GM12873 (cell line): ENCODE data around the gene FCN3.
A peak's percentile ranks its signal among the peaks of the same experiment; 100 is the strongest.

ENCODE experiments used
- TF ChIP-seq, protein P1 (sequence below): IDR thresholded peaks from 2 replicates; pipeline ENCODE4 v1.5.1; 2012; ENCODE audit warnings: low read depth, mild to moderate bottlenecking, moderate library complexity, low read length, control low read depth; ENCODE audit not compliant: insufficient read depth; ENCODE audit errors: missing control alignments

The FCN3 gene

DNA sequence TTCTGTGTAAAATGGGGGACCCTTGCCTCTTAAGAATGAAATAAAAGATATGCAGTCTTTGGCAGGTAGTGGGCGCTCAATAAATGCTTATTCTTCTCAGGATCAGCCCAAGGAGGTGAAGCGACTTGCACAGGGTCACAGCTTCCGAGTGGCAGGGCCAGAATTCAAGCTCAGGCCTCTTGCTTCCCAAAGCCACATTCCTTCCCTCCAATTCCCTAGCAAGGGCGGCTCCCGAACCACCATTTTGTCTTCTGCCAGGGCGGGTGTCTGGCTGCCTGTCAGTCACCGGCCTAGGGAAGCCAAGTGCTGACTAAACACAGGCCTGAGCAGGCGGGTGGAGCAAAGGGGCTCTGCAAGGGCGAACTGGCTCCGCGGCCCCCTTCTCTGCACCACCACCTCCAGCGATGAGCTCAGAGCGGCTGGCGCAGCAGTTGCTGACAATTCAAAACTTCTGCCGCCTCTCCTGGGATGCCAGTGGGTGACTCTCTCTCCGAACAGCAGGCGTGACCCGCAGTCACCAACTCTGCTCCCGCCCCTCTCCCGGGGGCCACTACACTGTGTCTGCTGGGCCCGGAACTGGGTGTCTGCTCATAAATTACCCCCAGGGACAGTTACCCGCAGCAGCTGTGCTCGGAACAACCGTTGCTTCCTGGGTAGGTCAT is 28.6 kb upstream of the FCN3 start:
- TF ChIP-seq, protein P1, sequence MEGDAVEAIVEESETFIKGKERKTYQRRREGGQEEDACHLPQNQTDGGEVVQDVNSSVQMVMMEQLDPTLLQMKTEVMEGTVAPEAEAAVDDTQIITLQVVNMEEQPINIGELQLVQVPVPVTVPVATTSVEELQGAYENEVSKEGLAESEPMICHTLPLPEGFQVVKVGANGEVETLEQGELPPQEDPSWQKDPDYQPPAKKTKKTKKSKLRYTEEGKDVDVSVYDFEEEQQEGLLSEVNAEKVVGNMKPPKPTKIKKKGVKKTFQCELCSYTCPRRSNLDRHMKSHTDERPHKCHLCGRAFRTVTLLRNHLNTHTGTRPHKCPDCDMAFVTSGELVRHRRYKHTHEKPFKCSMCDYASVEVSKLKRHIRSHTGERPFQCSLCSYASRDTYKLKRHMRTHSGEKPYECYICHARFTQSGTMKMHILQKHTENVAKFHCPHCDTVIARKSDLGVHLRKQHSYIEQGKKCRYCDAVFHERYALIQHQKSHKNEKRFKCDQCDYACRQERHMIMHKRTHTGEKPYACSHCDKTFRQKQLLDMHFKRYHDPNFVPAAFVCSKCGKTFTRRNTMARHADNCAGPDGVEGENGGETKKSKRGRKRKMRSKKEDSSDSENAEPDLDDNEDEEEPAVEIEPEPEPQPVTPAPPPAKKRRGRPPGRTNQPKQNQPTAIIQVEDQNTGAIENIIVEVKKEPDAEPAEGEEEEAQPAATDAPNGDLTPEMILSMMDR: peak; percentile 58

DNA sequence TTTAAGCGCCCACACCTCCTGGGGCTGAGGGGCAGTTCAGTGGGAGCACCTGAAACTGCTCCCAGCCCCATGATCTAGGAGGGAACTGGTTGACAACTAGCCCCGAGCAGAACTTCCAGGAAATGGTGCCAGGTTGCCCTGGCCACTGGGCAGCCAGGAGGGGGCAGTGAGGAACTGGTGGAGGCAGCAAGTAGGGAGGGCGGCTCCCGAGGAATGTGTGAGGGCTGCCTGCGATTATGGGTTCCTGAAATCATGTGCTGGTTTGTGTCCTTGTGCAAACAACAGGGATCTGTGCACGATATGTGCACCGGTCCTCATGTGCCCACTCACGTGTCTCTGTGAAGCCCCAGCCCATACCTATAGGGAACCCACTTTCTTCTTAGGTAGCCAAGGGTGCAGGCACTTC is 27.7 kb upstream of the FCN3 start:
- TF ChIP-seq, protein P1: peak; percentile 51

DNA sequence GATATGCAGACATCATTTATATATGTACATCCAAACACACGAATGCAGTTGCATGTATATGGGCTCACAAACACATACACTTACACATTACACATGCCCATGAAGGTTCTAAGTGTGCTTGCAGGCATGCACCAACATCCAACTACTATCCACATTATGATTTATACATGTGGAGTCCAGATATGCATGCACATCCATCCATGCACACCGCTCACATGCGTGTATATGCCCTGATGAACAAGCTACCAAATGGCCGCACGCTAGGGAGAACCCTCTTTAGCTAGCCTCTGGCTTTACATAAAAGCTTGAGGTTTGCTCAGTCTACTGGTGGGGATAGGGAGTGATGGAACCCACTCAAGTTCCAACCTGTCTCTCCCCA is 26.3 kb upstream of the FCN3 start:
- TF ChIP-seq, protein P1: no peak

DNA sequence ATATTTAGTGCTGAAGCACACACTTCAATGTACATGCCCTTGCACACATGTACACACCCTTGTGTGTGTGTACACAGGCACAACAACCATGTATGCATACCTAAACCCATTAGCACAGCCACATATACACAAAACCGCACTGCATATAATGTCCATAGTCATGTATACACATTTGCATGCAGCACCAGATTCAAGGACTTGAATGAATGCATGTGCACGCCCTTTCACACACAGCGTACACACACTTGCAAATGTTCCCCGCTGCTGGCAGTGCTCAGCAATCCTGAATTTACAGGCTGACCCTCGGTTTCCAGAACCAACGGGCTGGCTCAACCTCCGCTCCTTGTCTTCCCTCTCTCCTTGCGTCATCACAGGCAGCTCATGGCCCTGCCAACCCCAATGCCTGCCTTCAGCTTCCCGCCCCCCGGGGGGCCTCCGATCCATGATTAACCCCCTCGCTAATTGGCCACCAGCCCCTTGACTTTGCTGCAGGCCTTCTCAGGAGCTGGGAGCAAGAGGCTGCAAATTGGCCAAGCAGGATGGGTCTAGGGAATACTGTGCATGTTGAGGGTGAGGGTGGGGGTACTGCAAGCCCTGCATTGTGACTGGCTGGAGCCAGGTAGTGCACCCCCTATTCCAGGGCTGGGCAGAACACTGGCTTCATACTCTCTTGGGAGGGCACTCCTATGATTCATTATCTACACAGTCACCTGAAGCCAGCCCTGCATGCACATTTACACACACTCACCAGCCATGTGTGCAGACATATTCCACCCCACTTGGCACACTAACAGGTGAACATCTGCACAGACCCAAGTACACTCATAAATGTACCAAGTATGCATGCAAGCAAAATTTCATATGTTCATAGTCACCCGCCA is 25.7 kb upstream of the FCN3 start:
- TF ChIP-seq, protein P1: no peak

DNA sequence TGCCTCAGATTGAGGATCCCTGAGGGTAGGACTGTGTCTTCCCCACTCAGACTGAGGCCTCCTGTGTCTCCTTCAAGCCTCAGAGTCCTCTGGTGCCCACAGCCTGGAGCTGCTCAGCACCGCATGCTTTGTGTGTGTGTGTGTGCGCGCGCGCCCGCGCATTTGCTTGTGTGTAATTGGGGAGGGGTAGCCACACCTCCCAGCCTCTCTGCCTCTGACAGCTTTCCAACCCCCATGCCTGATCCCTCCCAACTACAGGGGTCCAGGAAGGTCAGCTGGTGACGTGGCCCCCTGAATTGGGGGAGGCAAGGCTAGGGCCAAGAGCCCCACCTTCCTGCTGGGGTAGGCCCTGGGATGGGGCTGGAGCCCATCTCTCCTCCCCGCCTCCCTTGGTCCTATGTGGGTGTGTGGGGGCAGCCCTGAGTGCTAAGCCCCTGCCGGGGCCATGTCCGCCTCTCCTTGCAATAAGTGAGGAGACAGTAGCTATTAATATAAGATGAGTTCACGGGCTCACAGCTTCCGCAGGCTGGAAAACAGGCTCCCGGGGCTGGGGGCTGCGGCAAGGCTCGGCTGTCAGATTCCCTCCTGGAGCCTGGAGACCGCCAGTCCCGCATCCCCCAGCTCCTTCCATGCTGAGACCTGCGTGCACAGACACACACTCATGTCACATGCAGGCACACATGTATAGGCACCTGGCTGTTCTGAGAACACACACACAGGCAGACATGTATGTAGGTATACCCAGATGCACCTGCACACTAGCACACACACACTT is 24.8 kb upstream of the FCN3 start:
- TF ChIP-seq, protein P1: no peak

DNA sequence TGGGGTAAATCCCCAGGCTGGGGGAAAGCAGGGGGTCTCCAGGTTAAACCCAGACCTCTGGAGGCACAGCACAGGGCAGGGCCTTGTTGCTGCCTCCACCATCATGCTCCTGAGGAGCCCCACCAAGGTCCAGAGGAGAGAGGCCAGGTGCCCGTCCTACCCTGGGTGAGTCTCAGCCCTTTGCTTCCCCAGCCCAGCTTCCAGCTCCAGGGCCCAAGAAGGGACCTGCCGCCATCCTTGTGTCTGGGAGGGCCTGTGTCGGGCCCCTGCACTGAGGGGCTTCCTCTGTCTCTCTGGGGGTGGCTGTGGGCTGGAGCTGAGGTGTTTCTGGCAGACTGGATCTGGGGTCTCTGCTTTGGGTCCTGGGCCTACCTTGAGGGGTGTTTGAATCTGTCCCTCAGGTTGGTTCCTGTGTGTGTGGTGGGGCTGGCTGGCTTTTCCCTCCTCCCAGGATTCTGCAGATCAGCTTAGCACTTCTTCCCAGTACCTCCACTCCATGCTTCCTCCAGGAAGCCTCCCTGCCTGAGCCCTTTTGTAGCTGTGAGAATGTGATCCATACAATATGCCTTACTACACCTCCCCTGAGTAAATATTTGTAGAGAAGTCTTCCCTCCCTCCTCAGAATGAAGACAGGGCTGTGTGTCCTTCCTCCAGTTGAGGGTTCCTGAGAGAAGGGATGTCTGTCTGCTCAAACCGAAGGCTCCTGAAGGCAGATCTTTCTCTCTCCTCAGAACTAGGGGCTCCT is 24.0 kb upstream of the FCN3 start:
- TF ChIP-seq, protein P1: no peak
